Measurements from ENCODE around the gene ACSM2B. TPM values are rescaled to one million over a fixed set of nuclear protein-coding genes. Genes with fewer than 3 reads are reported as not detected.
"Not testable (repeated sequence)": the region's sequence is repeated elsewhere in the genome, so short reads cannot be mapped to it uniquely, and the experiment has no call there.

ACSM2B gene
- total RNA-seq, 1 donor from 2014 or later: not detected

DNA sequence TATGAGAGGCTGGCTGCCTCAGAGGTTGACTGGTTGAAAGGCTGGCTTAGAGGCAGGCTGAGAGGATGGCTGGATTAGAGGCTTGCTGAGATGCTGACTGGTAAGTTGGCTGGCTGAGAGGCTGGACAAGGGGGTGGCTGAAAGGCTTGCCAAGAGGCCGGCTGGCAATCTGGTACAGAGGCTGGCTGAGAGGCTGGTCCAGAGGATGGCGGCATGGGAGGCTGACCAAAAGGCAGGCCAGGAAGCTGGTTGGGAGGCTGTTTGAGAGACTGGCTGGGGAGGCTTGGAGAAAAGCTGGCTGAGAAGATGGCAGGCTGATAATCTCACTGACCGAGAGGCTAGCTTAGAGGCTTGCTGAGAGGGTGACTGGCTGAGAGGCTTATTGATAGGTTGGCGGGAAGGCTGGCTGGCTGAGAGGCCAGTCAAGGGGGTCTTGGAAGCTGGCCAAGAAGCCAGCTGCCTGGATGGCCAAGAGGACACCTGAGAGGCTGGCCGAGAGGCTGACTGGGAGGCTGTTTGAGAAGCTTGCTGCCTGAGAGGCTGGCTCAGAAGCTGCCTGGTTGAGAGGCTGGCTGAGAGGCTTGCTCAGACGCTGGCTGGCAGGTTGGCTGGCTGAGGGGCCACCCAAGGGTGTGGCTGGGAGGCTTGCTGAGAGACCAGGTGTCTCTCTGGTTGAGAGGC lies 34.2 kb upstream of the ACSM2B start:
- Histone ChIP-seq H3K4me1 (ENCODE audit: insufficient read depth, low read length) (no peaks in the 10 kb centered on the region), H3K4me2 (ENCODE audit: low read length) (no peak overlapping the region), H3K27ac (ENCODE audit: low read depth, low read length) (no peak overlapping the region), H3K36me3 (ENCODE audit: insufficient read depth, low read length) (no peaks in the 10 kb centered on the region), H2AFZ (ENCODE audit: low read depth, low read length) (no peak overlapping the region), H3K27me3 (ENCODE audit: insufficient read depth, low read length) (no peaks in the 10 kb centered on the region), H3K9ac (ENCODE audit: low read length) (no peak overlapping the region), H4K20me1 (ENCODE audit: insufficient read depth, low read length) (no peaks in the 10 kb centered on the region), H3K4me3 (ENCODE audit: insufficient read depth, low read depth, low read length) (no peak overlapping the region), H3K9me3 (ENCODE audit: insufficient read depth, low read depth, low read length) (peaks cover 3% of the 10 kb centered on the region), H3K79me2 (ENCODE audit: insufficient read depth, low read length) (no peaks in the 10 kb centered on the region)
- TF ChIP-seq EZH2 (IDR thresholded peaks at IDR 0.05; ENCODE audit: insufficient read depth, low read length): no peak
- TF ChIP-seq, protein P1, sequence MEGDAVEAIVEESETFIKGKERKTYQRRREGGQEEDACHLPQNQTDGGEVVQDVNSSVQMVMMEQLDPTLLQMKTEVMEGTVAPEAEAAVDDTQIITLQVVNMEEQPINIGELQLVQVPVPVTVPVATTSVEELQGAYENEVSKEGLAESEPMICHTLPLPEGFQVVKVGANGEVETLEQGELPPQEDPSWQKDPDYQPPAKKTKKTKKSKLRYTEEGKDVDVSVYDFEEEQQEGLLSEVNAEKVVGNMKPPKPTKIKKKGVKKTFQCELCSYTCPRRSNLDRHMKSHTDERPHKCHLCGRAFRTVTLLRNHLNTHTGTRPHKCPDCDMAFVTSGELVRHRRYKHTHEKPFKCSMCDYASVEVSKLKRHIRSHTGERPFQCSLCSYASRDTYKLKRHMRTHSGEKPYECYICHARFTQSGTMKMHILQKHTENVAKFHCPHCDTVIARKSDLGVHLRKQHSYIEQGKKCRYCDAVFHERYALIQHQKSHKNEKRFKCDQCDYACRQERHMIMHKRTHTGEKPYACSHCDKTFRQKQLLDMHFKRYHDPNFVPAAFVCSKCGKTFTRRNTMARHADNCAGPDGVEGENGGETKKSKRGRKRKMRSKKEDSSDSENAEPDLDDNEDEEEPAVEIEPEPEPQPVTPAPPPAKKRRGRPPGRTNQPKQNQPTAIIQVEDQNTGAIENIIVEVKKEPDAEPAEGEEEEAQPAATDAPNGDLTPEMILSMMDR (IDR thresholded peaks at IDR 0.05; ENCODE audit: insufficient read depth, low read depth, low read length): no peak
- peaks cover 3% of the 10 kb centered on the region for H3K9me3 Mint-ChIP-seq (ENCODE audit: unreplicated experiment)
- H3K27me3 Mint-ChIP-seq (ENCODE audit: low read depth, unreplicated experiment): peaks cover 51% of the 10 kb centered on the region
- DNase-seq (ENCODE audit: low read depth) (no peak), FAIRE-seq (no peak)
- no peak overlapping the region for H3K4me3 Mint-ChIP-seq (ENCODE audit: unreplicated experiment)
- H3K27ac Mint-ChIP-seq (ENCODE audit: unreplicated experiment): no peak overlapping the region
- H3K4me1 Mint-ChIP-seq (ENCODE audit: low read depth, unreplicated experiment): no peaks in the 10 kb centered on the region
- H3K36me3 Mint-ChIP-seq (ENCODE audit: low read depth, unreplicated experiment): peaks cover 1% of the 10 kb centered on the region

DNA sequence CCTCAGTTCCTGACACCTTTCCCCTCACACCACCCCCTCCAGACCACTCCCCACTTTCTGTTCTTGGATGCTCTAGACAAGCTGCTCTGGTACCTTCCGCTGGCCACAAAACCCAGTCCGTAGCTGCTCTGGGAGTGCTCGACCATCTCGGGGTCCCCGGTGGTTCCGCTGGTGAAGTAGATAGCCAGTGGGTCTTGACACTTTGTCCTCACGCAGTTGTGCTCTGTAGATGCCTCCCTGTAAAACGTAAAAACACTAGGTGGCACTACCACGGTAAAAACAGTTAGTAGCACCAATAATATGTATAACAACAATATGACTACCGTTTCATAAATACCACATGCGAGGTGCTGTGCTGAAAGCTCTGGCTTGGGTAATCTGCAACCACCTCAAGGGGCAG lies 26.0 kb upstream of the ACSM2B start:
- FAIRE-seq; H3K27me3 Mint-ChIP-seq (ENCODE audit: low read depth, unreplicated experiment); H3K4me3 ChIP-seq (ENCODE audit: insufficient read depth, low read depth, low read length); H3K9me3 Mint-ChIP-seq (ENCODE audit: unreplicated experiment); H3K4me1 Mint-ChIP-seq (ENCODE audit: low read depth, unreplicated experiment); H3K27me3 ChIP-seq (ENCODE audit: insufficient read depth, low read length); H2AFZ ChIP-seq (ENCODE audit: low read depth, low read length); H3K4me2 ChIP-seq (ENCODE audit: low read length); H3K27ac ChIP-seq (ENCODE audit: low read depth, low read length); H3K36me3 Mint-ChIP-seq (ENCODE audit: low read depth, unreplicated experiment); H3K9ac ChIP-seq (ENCODE audit: low read length); H4K20me1 ChIP-seq (ENCODE audit: insufficient read depth, low read length); H3K4me1 ChIP-seq (ENCODE audit: insufficient read depth, low read length); H3K4me3 Mint-ChIP-seq (ENCODE audit: unreplicated experiment); H3K36me3 ChIP-seq (ENCODE audit: insufficient read depth, low read length); H3K9me3 ChIP-seq (ENCODE audit: insufficient read depth, low read depth, low read length); DNase-seq (ENCODE audit: low read depth); H3K27ac Mint-ChIP-seq (ENCODE audit: unreplicated experiment); H3K79me2 ChIP-seq (ENCODE audit: insufficient read depth, low read length): not testable (repeated sequence)

DNA sequence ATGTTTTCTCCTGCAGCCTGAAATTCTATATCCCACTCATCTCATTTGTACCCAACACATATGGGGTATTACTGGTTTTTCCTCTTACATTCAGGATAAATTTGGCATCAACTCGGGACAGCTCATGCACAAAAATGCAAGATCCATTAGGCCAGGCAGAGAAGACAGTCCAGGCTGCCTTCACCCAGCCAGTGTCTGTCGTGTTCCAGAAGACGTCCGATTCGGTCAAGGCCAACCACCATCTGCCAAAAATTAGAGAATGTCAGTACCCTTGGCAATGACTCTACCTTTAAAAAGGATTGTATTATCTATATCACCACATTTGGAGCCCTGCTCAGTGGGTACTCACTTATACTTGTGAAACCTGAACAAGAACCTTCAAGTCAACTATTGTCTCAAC lies 23.3 kb upstream of the ACSM2B start:
- not testable (repeated sequence) for H3K79me2 ChIP-seq (ENCODE audit: insufficient read depth, low read length); H3K27me3 Mint-ChIP-seq (ENCODE audit: low read depth, unreplicated experiment); H3K4me1 Mint-ChIP-seq (ENCODE audit: low read depth, unreplicated experiment); H3K4me2 ChIP-seq (ENCODE audit: low read length); H3K4me1 ChIP-seq (ENCODE audit: insufficient read depth, low read length); H3K27ac Mint-ChIP-seq (ENCODE audit: unreplicated experiment); H3K36me3 Mint-ChIP-seq (ENCODE audit: low read depth, unreplicated experiment); H3K27me3 ChIP-seq (ENCODE audit: insufficient read depth, low read length); H3K36me3 ChIP-seq (ENCODE audit: insufficient read depth, low read length); H3K4me3 ChIP-seq (ENCODE audit: insufficient read depth, low read depth, low read length); H3K4me3 Mint-ChIP-seq (ENCODE audit: unreplicated experiment); H3K9ac ChIP-seq (ENCODE audit: low read length); H4K20me1 ChIP-seq (ENCODE audit: insufficient read depth, low read length); FAIRE-seq; H2AFZ ChIP-seq (ENCODE audit: low read depth, low read length); H3K9me3 Mint-ChIP-seq (ENCODE audit: unreplicated experiment); H3K9me3 ChIP-seq (ENCODE audit: insufficient read depth, low read depth, low read length); H3K27ac ChIP-seq (ENCODE audit: low read depth, low read length); DNase-seq (ENCODE audit: low read depth)
